Measurements from ENCODE around the gene SIK3.

Gene SIK3

GRCh38 chr11:117057317-117057716 lies 40.9 kb downstream of the SIK3 start:
- TF ChIP-seq FOXP2 (optimal IDR thresholded peaks at IDR 0.05; ENCODE audit: borderline replicate concordance, extremely low read depth, extremely low read length, insufficient read depth) (no peak), SIN3A (IDR thresholded peaks at IDR 0.05; ENCODE audit: borderline replicate concordance, insufficient read depth, low read length) (no peak), POLR2AphosphoS5 (IDR thresholded peaks at IDR 0.05; ENCODE audit: low read depth, low read length) (no peak), REST (IDR thresholded peaks at IDR 0.05; ENCODE audit: insufficient read depth in 1 of 2, low read depth in 2 of 2, low read length in 2 of 2) (no peak), TAF1 (IDR thresholded peaks at IDR 0.05; ENCODE audit: borderline replicate concordance, insufficient read depth, low read length) (no peak)

- TF ChIP-seq TAF1 (IDR thresholded peaks at IDR 0.05; ENCODE audit: borderline replicate concordance, insufficient read depth, low read length) (no peak), POLR2AphosphoS5 (IDR thresholded peaks at IDR 0.05; ENCODE audit: low read depth, low read length) (no peak), FOXP2 (optimal IDR thresholded peaks at IDR 0.05; ENCODE audit: borderline replicate concordance, extremely low read depth, extremely low read length, insufficient read depth) (no peak), SIN3A (IDR thresholded peaks at IDR 0.05; ENCODE audit: borderline replicate concordance, insufficient read depth, low read length) (no peak), REST (IDR thresholded peaks at IDR 0.05; ENCODE audit: insufficient read depth in 1 of 2, low read depth in 2 of 2, low read length in 2 of 2) (no peak)
Observed at GRCh38 chr11:117055469-117055868, 42.8 kb downstream of the SIK3 start.

- TF ChIP-seq FOXP2 (optimal IDR thresholded peaks at IDR 0.05; ENCODE audit: borderline replicate concordance, extremely low read depth, extremely low read length, insufficient read depth) (no peak), TAF1 (IDR thresholded peaks at IDR 0.05; ENCODE audit: borderline replicate concordance, insufficient read depth, low read length) (no peak), REST (IDR thresholded peaks at IDR 0.05; ENCODE audit: insufficient read depth in 1 of 2, low read depth in 2 of 2, low read length in 2 of 2) (no peak), POLR2AphosphoS5 (IDR thresholded peaks at IDR 0.05; ENCODE audit: low read depth, low read length) (no peak), SIN3A (IDR thresholded peaks at IDR 0.05; ENCODE audit: borderline replicate concordance, insufficient read depth, low read length) (no peak)
Observed at GRCh38 chr11:117054382-117054781, 43.8 kb downstream of the SIK3 start.

- TF ChIP-seq FOXP2 (optimal IDR thresholded peaks at IDR 0.05; ENCODE audit: borderline replicate concordance, extremely low read depth, extremely low read length, insufficient read depth) = no peak
- TF ChIP-seq REST (IDR thresholded peaks at IDR 0.05; ENCODE audit: insufficient read depth in 1 of 2, low read depth in 2 of 2, low read length in 2 of 2) = no peak
- TF ChIP-seq SIN3A (IDR thresholded peaks at IDR 0.05; ENCODE audit: borderline replicate concordance, insufficient read depth, low read length) = no peak
- no peak for TF ChIP-seq TAF1 (IDR thresholded peaks at IDR 0.05; ENCODE audit: borderline replicate concordance, insufficient read depth, low read length)
- no peak for TF ChIP-seq POLR2AphosphoS5 (IDR thresholded peaks at IDR 0.05; ENCODE audit: low read depth, low read length)
Observed at GRCh38 chr11:117052196-117053149, 45.8 kb downstream of the SIK3 start.
